ENCODE data around the gene ATF6.

ATF6 gene

GRCh38 chr1:161766102-161766981 lies at the start of gene ATF6:
Gene ATF6, plus strand, starts transcription at chr1:161766320. Its CDS starts 41 bp downstream, at chr1:161766361.
- peak; percentile 95 for DNase-seq (ENCODE audit: low read depth, low spot score)
- in situ Hi-C loops (cut with HindIII; ENCODE audit: low sequenced_read_pairs) = no loop called here
- no peak for TF ChIP-seq CTCF (IDR thresholded peaks at IDR 0.05; ENCODE audit: low read depth, low read length)
- peak within 1 kb of the TSS; percentile 83 for H3K4me3 ChIP-seq (ENCODE audit: low read depth, low read length)

- DNase-seq (ENCODE audit: low read depth, low spot score) = no peak
- no peak overlapping the region for H3K4me3 ChIP-seq (ENCODE audit: low read depth, low read length)
Observed at GRCh38 chr1:161718559-161719324, 47.4 kb upstream of the ATF6 start.

GRCh38 chr1:161719325-161719611 lies 46.9 kb upstream of the ATF6 start:
- in situ Hi-C loops (cut with HindIII; ENCODE audit: low sequenced_read_pairs) = no loop called here
- H3K4me3 ChIP-seq (ENCODE audit: low read depth, low read length) = no peak overlapping the region
- no peak for DNase-seq (ENCODE audit: low read depth, low spot score)
- no peak for TF ChIP-seq CTCF (IDR thresholded peaks at IDR 0.05; ENCODE audit: low read depth, low read length)

More at GRCh38 chr1:161718559-161719324, 47.4 kb upstream of the ATF6 start:
- in situ Hi-C loops (cut with HindIII; ENCODE audit: low sequenced_read_pairs) = no loop called here
- TF ChIP-seq CTCF (IDR thresholded peaks at IDR 0.05; ENCODE audit: low read depth, low read length) = no peak

GRCh38 chr1:161720422-161720821 lies 45.7 kb upstream of the ATF6 start:
- DNase-seq (ENCODE audit: low read depth, low spot score) = no peak
- no peak for TF ChIP-seq CTCF (IDR thresholded peaks at IDR 0.05; ENCODE audit: low read depth, low read length)
- no peak overlapping the region for H3K4me3 ChIP-seq (ENCODE audit: low read depth, low read length)
- in situ Hi-C loops (cut with HindIII; ENCODE audit: low sequenced_read_pairs) = no loop called here

GRCh38 chr1:161720956-161721737 lies 45.0 kb upstream of the ATF6 start, which contains the start of gene FCRLB:
Gene FCRLB, plus strand, starts transcription at chr1:161721544. Its CDS starts 1,129 bp downstream, at chr1:161722673.
- in situ Hi-C loops (cut with HindIII; ENCODE audit: low sequenced_read_pairs) = no loop called here
- H3K4me3 ChIP-seq (ENCODE audit: low read depth, low read length) = no peak within 1 kb of the TSS
- no peak for DNase-seq (ENCODE audit: low read depth, low spot score)
- TF ChIP-seq CTCF (IDR thresholded peaks at IDR 0.05; ENCODE audit: low read depth, low read length) = no peak

- no peak for TF ChIP-seq CTCF (IDR thresholded peaks at IDR 0.05; ENCODE audit: low read depth, low read length)
- DNase-seq (ENCODE audit: low read depth, low spot score) = peak; percentile 64
- no peak overlapping the region for H3K4me3 ChIP-seq (ENCODE audit: low read depth, low read length)
- in situ Hi-C loops (cut with HindIII; ENCODE audit: low sequenced_read_pairs) = no loop called here
Observed at GRCh38 chr1:161721738-161722343, 44.3 kb upstream of the ATF6 start.
